NCI-H446 treated with DMSO at 0.1 percent for 48 hours (cell line): Measurements from ENCODE around the gene PPP4C.
"Not testable (repeated sequence)": the region's sequence is repeated elsewhere in the genome, so short reads cannot be mapped to it uniquely, and the experiment has no call there.

ENCODE experiments used
- DNase-seq: peaks from one replicate; lab custom pipeline; 2025; lab: John Stamatoyannopoulos, UW

The PPP4C gene

DNA sequence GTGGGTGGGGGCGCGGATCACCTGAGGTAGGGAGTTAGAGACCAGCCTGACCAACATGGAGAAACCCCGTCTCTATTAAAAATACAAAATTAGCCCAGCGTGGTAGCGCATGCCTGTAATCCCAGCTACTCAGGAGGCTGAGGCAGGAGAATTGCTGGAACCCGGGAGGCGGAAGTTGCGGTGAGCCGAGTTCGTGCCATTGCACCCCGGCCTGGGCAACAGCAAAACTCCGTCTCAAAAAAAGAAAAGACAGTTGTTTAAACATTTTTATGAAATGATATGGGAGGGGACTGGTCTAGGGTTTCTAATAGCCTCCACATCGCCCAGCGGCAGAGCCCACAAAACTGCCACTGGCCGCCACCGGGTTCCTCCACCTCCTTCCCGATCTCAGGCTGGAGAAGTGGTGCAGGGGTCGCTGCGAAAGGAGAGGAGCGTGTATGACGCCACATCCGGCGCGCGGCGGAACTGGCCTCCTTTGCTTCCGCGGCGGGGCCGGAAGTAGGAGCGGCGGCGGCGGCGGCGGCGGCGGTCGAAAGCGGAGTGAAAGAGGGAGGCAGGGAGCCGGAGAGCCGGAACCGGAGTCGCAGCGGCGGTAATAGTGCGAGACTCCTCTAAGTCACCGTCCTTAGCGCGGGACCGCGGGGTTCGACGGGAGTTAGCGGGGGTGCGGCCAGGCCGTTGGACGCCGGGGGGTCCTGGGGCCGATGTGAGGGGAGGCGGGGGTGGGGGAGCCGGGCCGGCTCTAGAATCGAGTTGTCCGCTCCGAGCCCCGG is at the start of gene PPP4C:
Gene PPP4C, plus strand, starts transcription at position 492 of the 773 bp plus-strand sequence. CDS start 384 bp downstream, outside the sequence.
- peak; percentile 50 for DNase-seq

DNA sequence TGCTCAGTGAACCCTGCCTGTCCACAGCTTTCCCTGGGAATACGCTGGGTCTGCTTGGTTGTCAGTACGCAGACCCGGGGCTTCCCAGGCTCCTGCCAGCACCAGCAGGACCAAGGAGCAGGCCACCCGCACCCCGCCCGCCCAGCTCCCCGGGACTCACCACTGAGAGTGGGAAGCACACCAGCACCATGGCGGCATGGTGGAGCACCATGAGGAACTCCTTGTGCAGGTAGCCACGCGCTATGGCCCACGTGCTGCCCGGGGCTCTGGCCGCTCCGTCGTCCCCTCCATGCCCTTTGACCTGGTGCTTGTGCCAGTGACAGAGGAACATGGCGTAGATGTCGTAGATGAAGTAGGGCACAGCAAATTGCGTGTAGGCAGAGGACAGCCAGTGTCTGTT is 49.3 kb upstream of the PPP4C start:
- DNase-seq, result no peak

DNA sequence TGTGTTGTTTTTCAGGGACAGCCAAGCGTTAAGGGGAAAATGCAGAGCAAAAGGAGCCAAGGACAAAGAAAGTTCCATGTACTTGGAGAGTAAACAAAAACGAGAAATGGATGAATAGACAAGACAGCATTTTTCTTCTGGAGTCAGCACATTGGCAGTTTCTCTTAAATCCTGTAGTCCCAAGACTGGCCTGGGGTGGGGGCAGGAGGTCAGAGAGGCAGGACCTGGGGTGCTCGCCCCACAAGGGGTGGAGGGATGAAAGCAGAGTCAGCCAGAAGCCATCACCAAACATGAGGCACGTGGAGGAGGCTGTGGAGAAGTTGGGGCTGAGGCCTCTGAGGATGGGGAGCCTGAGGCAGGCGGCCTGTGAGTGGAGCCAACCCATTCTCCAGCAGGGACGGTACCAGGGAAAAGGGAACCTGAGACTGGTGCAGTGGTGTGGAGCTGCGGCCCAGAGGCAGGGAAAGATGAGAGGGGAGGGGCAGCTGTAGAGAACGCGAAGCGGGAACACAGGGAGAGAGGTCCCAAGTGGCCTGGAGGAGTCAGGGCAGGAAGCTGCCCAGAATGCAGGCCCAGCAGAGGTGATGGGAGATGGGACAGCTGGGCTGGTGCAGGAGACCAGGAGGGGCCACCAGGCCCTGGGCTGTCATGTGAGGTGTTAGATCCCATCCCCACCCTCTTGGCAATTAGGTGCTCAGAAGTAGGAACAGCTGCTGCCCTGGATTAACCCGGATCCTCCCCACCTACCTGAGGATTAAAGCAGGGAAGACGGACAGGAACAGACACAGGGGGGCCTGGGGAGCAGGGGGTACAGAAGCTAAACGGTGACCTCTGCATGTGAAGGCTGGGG is 48.0 kb upstream of the PPP4C start:
- no peak for DNase-seq

DNA sequence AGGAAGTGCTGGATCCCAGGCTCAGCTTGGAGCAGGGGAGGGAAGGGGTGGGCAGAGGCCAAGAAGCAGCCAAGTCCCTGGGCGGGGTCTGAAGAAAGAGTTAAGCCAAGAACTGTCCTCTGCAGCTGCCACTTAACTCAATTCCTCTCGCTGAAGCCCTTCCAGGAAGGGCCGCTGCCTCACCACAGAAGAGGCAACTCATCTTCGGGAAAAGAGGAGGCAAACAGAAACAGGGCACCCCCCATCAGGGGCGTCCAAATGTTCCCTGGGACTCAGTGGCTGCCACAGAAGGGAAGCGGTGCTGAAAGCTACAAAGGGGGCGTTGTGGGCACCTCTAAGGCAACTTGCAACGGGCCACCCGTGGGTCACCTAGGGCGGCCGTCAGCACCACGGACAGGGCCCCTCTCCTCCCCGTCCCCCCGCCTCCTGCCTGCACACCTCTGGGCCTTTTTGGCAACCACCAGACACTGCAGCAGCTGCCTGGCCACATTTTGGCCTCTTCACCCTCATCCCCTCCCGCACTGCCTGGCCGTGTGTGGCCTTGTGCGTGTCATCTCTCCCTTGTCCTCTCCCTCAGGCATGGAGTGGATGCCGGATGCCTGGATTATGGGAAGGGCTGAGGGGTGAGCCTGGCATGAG is 47.2 kb upstream of the PPP4C start:
- DNase-seq, result no peak

DNA sequence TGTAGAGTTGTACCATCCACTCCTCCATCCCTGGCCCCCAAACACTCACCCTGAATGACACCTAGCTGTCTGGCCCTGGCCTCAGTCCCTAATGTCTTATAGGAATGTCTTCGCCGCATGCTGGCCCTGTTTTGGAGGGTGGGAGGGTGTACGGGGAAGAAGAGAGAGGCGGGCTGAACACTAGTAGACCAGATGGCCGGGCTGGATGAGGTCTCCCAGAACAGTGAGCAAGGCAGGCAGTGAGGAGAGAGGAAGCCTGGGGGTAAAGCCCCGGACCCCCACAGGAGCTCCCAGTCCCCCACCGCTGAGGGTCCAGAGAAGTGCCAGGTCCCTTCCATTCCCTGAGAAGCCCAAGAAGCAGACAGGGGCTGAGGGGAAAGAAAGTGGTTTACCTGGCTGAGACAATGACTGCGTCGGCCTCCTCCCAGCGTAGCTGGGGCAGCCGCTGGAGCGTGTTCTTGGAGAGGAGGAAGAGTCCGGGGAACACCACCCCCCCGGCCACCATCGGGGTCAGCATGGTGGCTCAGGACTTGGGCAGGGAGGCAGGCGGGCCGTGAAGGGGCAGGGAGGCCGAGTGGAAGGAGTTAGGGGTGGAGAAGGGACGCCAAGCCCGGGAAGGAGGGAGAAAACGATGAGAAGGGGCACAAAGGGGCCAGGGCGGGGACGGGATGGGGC is 45.6 kb upstream of the PPP4C start:
- DNase-seq, result no peak

DNA sequence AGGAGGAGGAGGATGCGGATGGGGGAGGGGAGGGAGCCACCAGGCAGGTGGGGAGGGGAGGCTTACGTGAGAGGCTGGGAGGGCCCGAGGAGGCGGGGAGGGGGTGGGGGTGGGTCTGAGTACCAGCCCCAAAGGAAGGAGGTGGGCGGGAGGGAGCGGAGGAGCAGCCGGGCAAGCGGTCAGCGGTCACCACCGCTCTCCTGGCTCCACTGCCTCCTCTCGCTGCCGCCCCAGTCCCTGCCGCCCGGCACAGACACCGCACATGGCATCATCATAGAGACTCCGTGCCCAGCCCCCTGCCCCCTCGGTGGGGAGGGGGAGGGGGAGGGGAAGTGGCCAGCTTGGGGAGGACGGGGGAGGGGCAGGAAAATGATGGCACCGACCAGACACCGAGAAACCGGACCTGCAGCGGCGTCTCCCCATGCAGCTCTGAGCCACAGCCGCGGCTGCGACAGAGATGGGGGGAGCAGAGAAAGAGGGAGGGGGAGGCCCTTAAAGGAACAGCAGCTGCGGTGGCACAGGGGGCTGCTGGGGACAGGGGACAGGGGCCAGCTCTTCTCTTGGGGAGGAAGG is 44.9 kb upstream of the PPP4C start, which contains the start of gene TLCD3B:
Gene TLCD3B, minus strand, starts transcription at position 431 of the 573 bp plus-strand sequence. CDS start 744 bp downstream, outside the sequence.
- DNase-seq, result no peak

DNA sequence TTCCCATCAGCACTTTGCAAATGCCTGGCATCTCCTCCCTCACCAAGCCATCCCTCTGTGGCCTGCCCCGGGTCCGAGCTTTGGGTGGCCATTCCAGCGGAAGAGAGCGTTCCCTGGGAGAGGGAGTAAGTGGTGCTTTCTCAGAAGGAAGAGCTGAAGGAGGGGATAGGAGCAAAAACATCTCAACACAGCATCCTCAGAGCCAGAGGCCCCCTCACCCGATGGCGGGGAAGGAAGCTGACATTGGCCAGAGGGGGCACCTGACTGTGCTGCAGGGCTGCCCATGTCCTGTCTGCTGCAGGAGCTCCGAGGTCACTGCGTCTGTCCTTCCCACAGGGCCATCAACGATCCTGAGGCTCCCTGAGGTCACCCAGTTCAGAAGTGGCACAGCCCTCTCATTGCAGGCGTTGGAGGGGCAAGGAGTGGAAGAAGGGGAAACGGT is 44.3 kb upstream of the PPP4C start:
- DNase-seq, result no peak

DNA sequence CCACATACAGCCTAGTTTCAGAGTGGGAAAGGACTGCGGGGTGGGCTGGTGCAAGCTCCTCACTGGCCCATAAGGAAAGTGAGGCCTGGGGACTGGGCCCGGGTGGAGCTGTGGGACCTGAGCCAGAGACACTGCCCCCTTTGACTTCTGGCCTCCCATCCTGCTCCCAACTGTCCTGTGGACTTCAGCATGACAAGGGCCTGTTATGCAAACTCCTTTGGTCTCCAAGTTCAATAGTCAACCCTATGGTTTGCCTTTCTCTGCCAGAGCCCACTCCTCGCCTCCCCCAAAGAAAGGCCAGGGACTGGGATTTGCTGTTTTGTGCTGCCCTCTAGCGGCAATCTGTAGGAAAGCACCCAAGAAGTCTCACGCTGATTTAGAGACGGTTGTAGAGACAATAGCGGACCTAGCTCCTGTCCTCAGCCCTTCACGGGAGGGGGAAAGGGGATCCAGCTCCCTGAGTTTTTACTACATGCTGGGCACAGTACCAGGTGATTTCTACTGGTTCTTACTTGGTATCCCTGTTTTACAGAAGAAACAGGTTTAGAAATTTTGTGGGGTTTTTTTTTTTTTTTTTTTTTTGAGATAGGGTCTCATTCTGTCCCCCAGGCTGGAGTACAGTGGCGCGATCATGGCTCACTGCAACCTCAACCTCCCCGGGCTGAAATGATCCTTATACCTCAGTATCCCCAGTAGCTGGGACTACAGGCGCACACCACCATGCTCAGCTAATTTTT is 43.5 kb upstream of the PPP4C start:
- peak; percentile 68 for DNase-seq

DNA sequence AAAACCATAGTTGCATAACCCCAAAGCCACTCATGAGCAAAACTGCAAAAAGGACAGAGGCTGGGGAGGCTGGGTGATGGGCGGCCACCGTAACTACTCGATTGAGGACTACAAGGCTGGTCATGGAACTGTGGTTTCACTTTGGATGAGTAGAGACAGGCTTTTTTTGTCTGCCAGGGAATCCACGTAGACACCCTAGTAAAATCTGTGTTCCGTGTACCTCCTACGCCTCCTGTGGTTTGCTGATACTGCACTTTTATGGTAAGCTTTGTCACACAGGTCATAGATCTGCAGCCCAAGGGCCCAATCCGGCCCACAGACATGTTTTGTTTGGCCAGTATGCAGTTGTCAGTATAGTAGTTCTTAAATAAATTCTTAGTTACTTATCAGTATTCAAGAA is 42.5 kb upstream of the PPP4C start:
- no peak for DNase-seq

DNA sequence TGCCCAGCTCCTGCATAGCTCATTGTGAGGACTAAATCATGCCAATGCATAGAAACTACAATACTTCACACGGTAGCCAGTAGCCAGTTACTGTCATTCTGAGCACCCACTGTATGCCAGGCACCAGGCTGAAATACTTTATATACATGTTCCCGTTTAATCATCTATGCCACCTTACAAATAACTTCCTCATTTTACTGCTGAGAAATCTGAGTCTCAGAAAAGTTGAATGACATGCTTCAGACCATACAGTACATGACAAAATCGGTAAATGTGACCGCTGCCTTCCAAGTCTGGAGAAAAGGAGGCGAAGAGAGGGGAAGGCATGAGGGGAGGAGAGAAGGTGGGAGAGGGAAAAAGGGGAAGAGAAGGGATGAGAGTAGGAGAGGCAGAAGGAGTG is 35.6 kb upstream of the PPP4C start:
- no peak for DNase-seq

DNA sequence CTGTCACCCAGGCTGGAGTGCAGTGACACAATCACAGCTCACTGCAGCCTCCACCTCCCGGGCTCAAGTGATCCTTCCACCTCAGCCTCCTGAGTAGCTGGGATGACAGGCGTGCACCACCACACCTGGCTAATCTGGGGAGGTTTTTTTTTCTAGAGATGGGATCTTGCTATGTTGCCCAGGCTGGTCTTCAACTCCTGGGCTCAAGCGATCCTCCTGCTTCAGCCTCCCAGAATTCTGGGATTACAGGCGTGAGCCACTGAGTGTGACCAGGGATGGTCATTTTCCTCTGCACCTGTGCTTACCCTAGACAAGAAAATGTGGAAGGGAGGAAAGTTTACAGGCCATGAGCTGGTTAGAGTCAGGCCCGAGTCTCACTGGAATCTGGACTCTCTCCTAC is 35.1 kb upstream of the PPP4C start:
- not testable (repeated sequence) for DNase-seq

DNA sequence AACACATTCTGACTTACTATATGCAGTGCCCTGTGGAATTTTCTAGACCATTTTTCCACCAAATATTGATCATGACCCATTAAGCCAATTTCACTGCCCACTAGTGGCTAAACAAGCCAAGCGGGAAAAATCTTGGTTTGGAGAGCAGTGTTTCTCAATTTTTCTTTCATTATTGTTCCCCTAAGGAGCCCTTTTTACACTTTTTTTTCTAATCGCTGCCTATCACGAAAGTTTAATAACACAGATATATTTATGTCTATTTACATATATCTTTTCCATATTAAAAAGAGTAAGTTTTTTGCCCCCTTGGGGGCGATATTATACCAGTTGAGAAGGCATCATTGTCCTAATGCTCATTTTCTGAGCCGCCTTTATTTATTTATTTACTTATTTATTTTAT is 34.0 kb upstream of the PPP4C start:
- DNase-seq, result no peak

DNA sequence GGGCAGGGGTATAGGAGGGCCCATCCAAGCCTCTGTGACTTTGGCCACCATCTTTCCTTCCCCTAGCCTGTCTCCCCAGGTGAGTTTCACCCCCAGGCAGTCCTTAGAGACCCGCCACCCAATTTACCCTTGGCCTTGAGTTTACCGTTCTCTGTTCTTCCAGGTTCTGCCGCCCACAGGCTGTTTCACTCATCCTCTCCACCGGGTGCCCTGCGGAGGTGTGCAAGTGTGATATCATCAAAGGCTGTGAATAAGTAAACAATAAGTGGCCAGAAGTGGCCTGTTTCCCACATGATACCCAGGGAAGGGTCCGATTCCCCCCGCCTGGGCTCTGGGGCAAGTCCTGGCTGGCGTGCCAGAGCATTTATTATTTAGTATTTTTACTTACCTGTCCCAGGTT is 29.6 kb upstream of the PPP4C start:
- DNase-seq, result no peak

DNA sequence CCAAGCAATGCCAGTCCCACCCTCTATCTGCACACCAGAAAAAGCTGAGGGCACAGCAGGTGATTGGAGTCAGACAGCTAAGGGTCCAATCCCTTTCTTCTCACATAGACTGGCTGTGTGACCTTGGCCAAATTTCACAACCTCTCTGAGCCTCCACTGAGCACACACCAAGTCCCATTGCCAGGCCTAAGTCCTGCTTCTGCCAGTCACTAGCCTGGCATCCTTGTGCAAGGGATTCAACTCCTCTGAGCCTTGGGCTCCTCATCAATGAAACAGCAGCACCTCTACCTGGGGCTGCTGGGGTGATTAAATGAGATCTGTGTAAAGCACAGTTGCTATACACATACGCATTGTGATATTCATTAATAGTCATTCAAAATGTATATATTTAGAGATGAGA is 29.2 kb upstream of the PPP4C start:
- no peak for DNase-seq

DNA sequence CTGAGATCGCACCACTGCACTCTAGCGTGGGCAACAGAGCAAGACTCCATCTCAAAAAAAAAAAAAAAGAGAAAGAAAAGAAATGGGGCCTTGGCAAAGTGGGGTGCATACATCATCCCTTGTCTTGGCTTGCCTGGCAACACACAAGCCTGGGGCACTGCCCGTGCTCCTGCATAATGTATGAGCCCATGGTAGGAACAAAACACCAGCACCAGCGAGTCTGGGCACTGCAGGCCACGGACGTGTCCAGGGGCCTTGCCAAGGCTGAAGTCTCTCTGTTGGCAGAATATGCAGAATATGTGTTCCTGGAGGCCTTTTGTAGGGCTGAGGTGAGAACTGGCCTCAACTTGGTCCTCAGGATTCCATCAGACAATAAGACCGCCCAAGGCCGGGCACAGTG is 25.9 kb upstream of the PPP4C start:
- DNase-seq, result no peak

DNA sequence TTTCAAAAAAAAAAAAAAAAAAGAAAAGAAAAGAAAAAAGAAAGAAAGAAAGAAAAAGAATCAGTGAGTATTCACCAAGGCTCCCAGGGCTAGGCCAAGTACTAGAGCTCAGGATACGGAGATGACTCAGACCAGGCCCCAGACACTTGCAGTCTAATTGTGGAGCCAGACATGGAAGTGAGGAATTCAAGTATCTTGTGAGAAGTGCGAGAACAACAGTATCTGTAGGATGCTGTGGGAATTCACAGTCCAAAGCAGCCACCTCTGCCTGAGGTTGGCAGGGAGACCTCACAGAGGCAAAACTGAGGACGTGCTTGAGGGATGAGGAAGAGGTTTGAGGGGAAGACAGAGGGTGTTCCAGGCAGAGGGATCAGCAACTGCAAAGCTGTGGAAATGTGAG is 24.3 kb upstream of the PPP4C start:
- no peak for DNase-seq

DNA sequence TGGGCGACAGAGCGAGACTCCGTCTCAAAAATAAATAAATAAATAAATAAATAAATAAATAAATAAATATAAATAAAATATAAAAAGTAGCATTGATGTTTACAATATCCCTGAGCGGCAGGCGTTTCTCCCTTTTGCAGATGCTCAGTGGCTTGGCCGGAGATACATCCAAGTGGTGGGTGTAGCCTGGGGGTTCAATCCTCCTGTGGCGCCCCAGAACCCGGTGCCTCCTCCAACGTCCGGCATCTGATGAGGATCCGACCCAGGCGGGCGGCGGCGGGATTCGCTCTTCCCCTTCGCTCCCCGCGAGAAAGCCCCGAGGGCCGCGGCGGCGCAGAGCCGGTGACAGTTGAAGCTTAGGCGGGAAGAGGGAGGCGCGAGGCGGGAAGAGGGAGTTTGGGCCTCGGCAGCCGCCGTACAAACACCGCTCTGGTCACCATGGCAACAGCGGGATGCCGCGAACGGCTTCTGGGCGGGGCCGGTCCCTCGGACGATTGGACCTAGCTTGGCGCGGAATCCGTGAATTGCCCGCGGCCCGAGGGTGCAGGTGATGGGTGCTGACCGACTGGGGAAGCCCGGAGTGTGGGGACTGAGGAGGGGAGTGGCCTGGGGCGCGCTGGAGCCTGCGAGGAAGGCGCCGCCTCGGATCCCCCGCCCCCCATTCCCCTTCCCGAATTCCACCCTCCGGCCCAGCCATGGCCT is 23.0 kb upstream of the PPP4C start:
- peak; percentile 77 for DNase-seq

DNA sequence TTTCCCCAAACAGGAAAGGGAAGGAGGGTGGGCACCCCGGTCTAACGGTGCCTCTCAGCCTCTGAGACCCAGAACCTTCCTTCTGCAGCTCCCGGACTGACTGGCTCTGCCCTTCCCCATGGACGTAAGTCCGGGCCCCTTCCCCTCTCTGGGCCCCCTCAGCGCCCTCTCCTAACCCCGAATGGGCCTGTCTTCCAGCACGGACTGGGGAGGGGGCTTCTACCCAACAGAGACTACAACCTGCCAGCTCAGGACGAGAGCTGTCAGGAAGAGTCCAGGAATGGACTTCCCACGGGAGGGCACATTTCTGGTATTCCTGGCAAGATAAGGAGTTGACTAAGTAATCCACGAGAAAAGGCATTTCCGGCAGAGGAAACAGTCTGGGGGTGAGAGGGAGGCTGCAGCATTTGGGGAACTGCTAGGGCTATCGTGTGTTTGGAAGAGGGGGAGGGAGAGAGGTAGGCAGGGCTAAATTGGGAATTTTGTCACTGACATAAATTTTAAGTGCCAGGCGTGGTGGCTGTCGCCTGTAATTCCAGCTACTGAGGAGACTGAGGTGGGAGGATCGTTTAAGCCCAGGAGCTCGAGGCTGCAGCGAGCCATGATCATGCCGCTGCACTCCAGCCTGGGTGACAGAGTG is 22.3 kb upstream of the PPP4C start:
- DNase-seq, result no peak

DNA sequence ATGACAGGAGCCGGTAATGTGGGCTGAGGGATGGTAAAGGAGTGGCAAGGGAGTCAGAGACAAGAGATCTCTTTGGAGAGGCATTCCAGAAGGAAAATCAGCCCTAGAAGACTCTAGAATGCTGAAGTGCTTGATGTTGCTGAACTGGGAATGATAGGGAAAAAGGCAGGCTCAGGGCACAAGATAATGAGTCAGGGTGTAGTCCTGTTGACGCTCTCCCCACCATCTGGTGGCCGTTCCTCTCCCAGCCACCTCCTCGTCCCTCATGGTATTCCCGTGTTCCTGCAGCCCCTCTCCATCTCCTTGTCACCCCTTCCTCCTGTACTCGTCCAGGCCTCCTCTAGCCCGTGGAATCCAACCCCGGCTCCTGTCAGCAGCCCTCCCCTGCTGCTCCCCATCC is 21.3 kb upstream of the PPP4C start:
- DNase-seq, result no peak
